Testis (tissue), 3 donors: ENCODE results near the gene NDST4. TPM values are rescaled to one million over a fixed set of nuclear protein-coding genes. Genes with fewer than 3 reads are reported as not detected.

ENCODE experiments used
- DNase-seq: peaks from one replicate; pipeline ENCODE4 v3.0.0-alpha.2; 2019
- H3K27ac ChIP-seq, 2 donors: fragments of 200-600 bp; sonication (generic); one replicate each; pipeline ENCODE4 v1.5.1; 2019
- H3K27me3 ChIP-seq: fragments of 200-600 bp; sonication (generic); one replicate; pipeline ENCODE4 v1.5.1; 2019
- H3K36me3 ChIP-seq: fragments of 200-600 bp; sonication (generic); one replicate; pipeline ENCODE4 v1.5.1; 2017; ENCODE audit warnings: low read depth; ENCODE audit errors: missing control alignments
- H3K4me1 ChIP-seq: fragments of 200-600 bp; sonication (generic); one replicate; pipeline ENCODE4 v1.5.1; 2019
- H3K4me3 ChIP-seq, 2 donors: fragments of 200-600 bp; sonication (generic); one replicate each; pipeline ENCODE4 v1.5.1; 2017 to 2019
- H3K9me3 ChIP-seq: fragments of 200-600 bp; sonication (generic); one replicate; pipeline ENCODE4 v1.5.1; 2017
- CTCF ChIP-seq, 3 experiments: fragments of 450-650 bp in 2 of 3; fragments of 200-600 bp in 1 of 3; sonication (generic) in 1 of 3; IDR thresholded peaks; one replicate each; pipeline ENCODE4 v1.5.1; 2016 to 2019; ENCODE audit warnings: antibody characterized with exemption in 3 of 3, mild to moderate bottlenecking in 2 of 3, moderate library complexity in 1 of 3
- POLR2A ChIP-seq: fragments of 450-650 bp; IDR thresholded peaks from one replicate; pipeline ENCODE4 v1.6.1; 2017; ENCODE audit warnings: antibody characterized with exemption, mild to moderate bottlenecking, moderate library complexity
- WGBS, 2 donors: methylation state at CpG; one replicate each; pipeline ENCODE4 v1.1.5; 2018; 5-methylcytosine and 5-hydroxymethylcytosine counted together
- intact Hi-C: fragments of 100-400 bp; cut with DNase I; formaldehyde crosslinking; loops from one replicate; pipeline ENCODE4 v1.15.1; 2023; ENCODE audit warnings: low total_unique reads
- polyA plus RNA-seq: library from polyadenylated mRNA; stranded (reverse); fragments of 350-450 nt; fragmentation: Illumina TruSeq; extraction: RNeasy Lipid Tissue Mini Kit (QIAGEN cat#74804); gene quantifications from one replicate; pipeline ENCODE4 v1.2.3, GENCODE V29; 2014; ENCODE audit warnings: low read depth, low replicate concordance; ENCODE audit not compliant: insufficient read depth
- total RNA-seq, 2 donors: library from RNA; depleted of rRNA; stranded (reverse); fragments of >200 nt; gene quantifications; one replicate each; pipeline ENCODE4 v1.2.3, GENCODE V29; 2016

Gene NDST4
- total and polyA plus RNA-seq, 3 donors from 2014 or later, result 0.41 to 0.99 (median 0.55) TPM

GRCh38 chr4:114879916-114880669, 233.3 kb downstream of the NDST4 start:
- no peaks in the 10 kb centered on the region for H3K36me3 ChIP-seq
- H3K4me1 ChIP-seq, result no peaks in the 10 kb centered on the region
- 63 to 73% methylated on average over 3 of the region's 3 CpGs for WGBS, 2 donors
- no peak overlapping the region for H3K4me3 ChIP-seq
- no peaks in the 10 kb centered on the region for H3K9me3 ChIP-seq
- intact Hi-C loops, result no loop called here
- no peak overlapping the region for H3K27ac ChIP-seq
- no peaks in the 10 kb centered on the region for H3K27me3 ChIP-seq
- no peak for TF ChIP-seq POLR2A
- TF ChIP-seq CTCF (IDR thresholded peaks at IDR 0.05), result no peak
- DNase-seq, result no peak

GRCh38 chr4:114875630-114876029, 237.8 kb downstream of the NDST4 start:
- Histone ChIP-seq H3K9me3 (no peaks in the 10 kb centered on the region), H3K27ac (no peak overlapping the region), H3K27me3 (no peaks in the 10 kb centered on the region), H3K36me3 (no peaks in the 10 kb centered on the region), H3K4me1 (no peaks in the 10 kb centered on the region), H3K4me3 (no peak overlapping the region)
- intact Hi-C loops, result no loop called here
- no peak for DNase-seq
- TF ChIP-seq POLR2A, result no peak
- TF ChIP-seq CTCF (IDR thresholded peaks at IDR 0.05), result no peak

GRCh38 chr4:114874321-114874720, 239.1 kb downstream of the NDST4 start:
- no peak overlapping the region for H3K27ac ChIP-seq
- intact Hi-C loops, result no loop called here
- H3K36me3 ChIP-seq, result no peaks in the 10 kb centered on the region
- no peaks in the 10 kb centered on the region for H3K27me3 ChIP-seq
- H3K9me3 ChIP-seq, result no peaks in the 10 kb centered on the region
- H3K4me3 ChIP-seq, result no peak overlapping the region
- WGBS, 2 donors, result 81 to 94% methylated on average over 1 of the region's 1 CpG
- no peak for DNase-seq
- TF ChIP-seq POLR2A (no peak), CTCF (IDR thresholded peaks at IDR 0.05) (no peak)
- no peaks in the 10 kb centered on the region for H3K4me1 ChIP-seq

- Histone ChIP-seq H3K27ac (no peak overlapping the region), H3K27me3 (no peaks in the 10 kb centered on the region), H3K9me3 (no peaks in the 10 kb centered on the region), H3K4me3 (no peak overlapping the region), H3K4me1 (no peaks in the 10 kb centered on the region), H3K36me3 (no peaks in the 10 kb centered on the region)
- WGBS, 2 donors, result 79 to 81% methylated on average over 1 of the region's 1 CpG
- intact Hi-C loops, result no loop called here
- DNase-seq, result no peak
- no peak for TF ChIP-seq POLR2A
- TF ChIP-seq CTCF (IDR thresholded peaks at IDR 0.05), result no peak
These were observed 242.4 kb downstream of the NDST4 start for GRCh38 chr4:114870987-114871386.
